Body of pancreas (tissue), 4 donors: ENCODE results near the gene CACNA1C. TPM values are rescaled to one million over a fixed set of nuclear protein-coding genes. Genes with fewer than 3 reads are reported as not detected.

Source experiments
- ATAC-seq: fragments of 150-250 bp; one replicate; pipeline ENCODE4 v1.9.1; 2016
- DNase-seq, 4 donors: peaks; one replicate each; pipeline ENCODE4 v3.0.0-alpha.2; 2019
- H3K27ac ChIP-seq, 4 donors: fragments of 200-600 bp; sonication (generic); 1 replicate in 3 of 4; 2 replicates in 1 of 4; pipeline versions ENCODE4 v1.5.1 to v1.6.1; 2016 to 2019; ENCODE audit warnings: mild to moderate bottlenecking in 1 of 4, mixed read lengths in 1 of 4, moderate library complexity in 1 of 4
- H3K27me3 ChIP-seq, 2 donors: fragments of 200-600 bp; sonication (generic); one replicate each; pipeline ENCODE4 v1.6.0; 2016; ENCODE audit warnings: mild to moderate bottlenecking in 1 of 2
- H3K36me3 ChIP-seq, 2 donors: fragments of 200-600 bp; sonication (generic); replicated peaks in 1 of 2; 2 replicates each; pipeline ENCODE4 v1.5.1; 2016; ENCODE audit warnings: low read depth in 2 of 2; ENCODE audit not compliant: insufficient read depth in 1 of 2
- H3K4me1 ChIP-seq: fragments of 200-600 bp; sonication (generic); one replicate; pipeline ENCODE4 v1.6.0; 2016
- H3K4me3 ChIP-seq, 2 donors: fragments of 200-600 bp; sonication (generic); 1 replicate in 1 of 2; 2 replicates in 1 of 2; pipeline ENCODE4 v1.5.1; 2016 to 2019
- H3K9me3 ChIP-seq, 3 donors: fragments of 200-600 bp; sonication (generic); 1 replicate in 2 of 3; 2 replicates in 1 of 3; pipeline ENCODE4 v1.5.1; 2016
- CTCF ChIP-seq, 7 experiments: fragments of 450-650 bp in 4 of 7; fragments of 200-600 bp in 3 of 7; sonication (generic) in 3 of 7; IDR thresholded peaks; one replicate each; pipeline ENCODE4 v1.5.1; 2016 to 2019; ENCODE audit warnings: antibody characterized with exemption in 7 of 7
- POLR2A ChIP-seq, 3 donors: fragments of 450-650 bp; IDR thresholded peaks; one replicate each; pipeline ENCODE4 v1.6.1; 2016; ENCODE audit warnings: antibody characterized with exemption in 3 of 3, mild to moderate bottlenecking in 2 of 3
- WGBS, 2 donors: methylation state at CpG; one replicate each; pipeline ENCODE4 v1.1.5; 2017; 5-methylcytosine and 5-hydroxymethylcytosine counted together
- intact Hi-C: fragments of 100-400 bp; cut with DNase I; formaldehyde crosslinking; loops from one replicate; pipeline ENCODE4 v1.15.1; 2023
- total RNA-seq, 2 donors: library from RNA; depleted of rRNA; stranded (reverse); fragments of >200 nt; gene quantifications; one replicate each; pipeline ENCODE4 v1.1.0, GENCODE V29; 2016

The CACNA1C gene
- total RNA-seq, 2 donors from 2014 or later, result 2.3 to 4.4 TPM

- TF ChIP-seq POLR2A (IDR thresholded peaks at IDR 0.05) (no peak), CTCF (IDR thresholded peaks at IDR 0.05) (no peak)
- no peak for ATAC-seq
- Histone ChIP-seq H3K36me3 (no peaks in the 10 kb centered on the region), H3K4me3 (no peak overlapping the region), H3K4me1 (no peaks in the 10 kb centered on the region), H3K27me3 (no peaks in the 10 kb centered on the region), H3K9me3 (no peaks in the 10 kb centered on the region), H3K27ac (no peak overlapping the region)
- no peak for DNase-seq
- WGBS, 2 donors, result 76 to 89% methylated on average over 11 of the region's 11 CpGs
- intact Hi-C loops, result no loop called here
Observed at GRCh38 chr12:2348482-2348852, 295.7 kb downstream of the CACNA1C start.

GRCh38 chr12:2351161-2351560 is 298.4 kb downstream of the CACNA1C start:
- Histone ChIP-seq H3K36me3 (no peaks in the 10 kb centered on the region), H3K4me3 (no peak overlapping the region), H3K27ac (no peak overlapping the region), H3K27me3 (no peaks in the 10 kb centered on the region), H3K4me1 (no peaks in the 10 kb centered on the region), H3K9me3 (no peaks in the 10 kb centered on the region)
- DNase-seq (no peak), ATAC-seq (no peak)
- TF ChIP-seq POLR2A (IDR thresholded peaks at IDR 0.05), result no peak
- no peak for TF ChIP-seq CTCF (IDR thresholded peaks at IDR 0.05)
- 90 to 100% methylated on average over 1 to 8 of the region's 8 CpGs for WGBS, 2 donors
- intact Hi-C loops, result no loop called here

GRCh38 chr12:2352203-2352602 is 299.4 kb downstream of the CACNA1C start:
- intact Hi-C loops, result no loop called here
- 84 to 91% methylated on average over 6 of the region's 6 CpGs for WGBS, 2 donors
- Histone ChIP-seq H3K36me3 (no peaks in the 10 kb centered on the region), H3K9me3 (no peaks in the 10 kb centered on the region), H3K27me3 (no peaks in the 10 kb centered on the region), H3K4me1 (no peaks in the 10 kb centered on the region), H3K4me3 (no peak overlapping the region), H3K27ac (no peak overlapping the region)
- ATAC-seq (no peak), DNase-seq (no peak)
- TF ChIP-seq CTCF (IDR thresholded peaks at IDR 0.05) (no peak), POLR2A (IDR thresholded peaks at IDR 0.05) (no peak)

- ATAC-seq (no peak), DNase-seq (no peak)
- Histone ChIP-seq H3K9me3 (no peaks in the 10 kb centered on the region), H3K27me3 (no peaks in the 10 kb centered on the region), H3K4me1 (no peaks in the 10 kb centered on the region), H3K36me3 (no peaks in the 10 kb centered on the region), H3K4me3 (no peak overlapping the region), H3K27ac (no peak overlapping the region)
- WGBS, 2 donors, result 90% methylated on average over 7 to 9 of the region's 9 CpGs
- intact Hi-C loops, result no loop called here
- TF ChIP-seq CTCF (IDR thresholded peaks at IDR 0.05) (no peak), POLR2A (IDR thresholded peaks at IDR 0.05) (no peak)
Observed at GRCh38 chr12:2353281-2353680, 300.5 kb downstream of the CACNA1C start.

GRCh38 chr12:2353691-2354090 is 300.9 kb downstream of the CACNA1C start:
- no peaks in the 10 kb centered on the region for H3K36me3 ChIP-seq
- no peaks in the 10 kb centered on the region for H3K4me1 ChIP-seq
- WGBS, 2 donors, result 44 to 58% methylated on average over 6 of the region's 6 CpGs
- H3K27ac ChIP-seq, result no peak overlapping the region
- DNase-seq (no peak), ATAC-seq (no peak)
- intact Hi-C loops, result no loop called here
- no peak overlapping the region for H3K4me3 ChIP-seq
- H3K9me3 ChIP-seq, result no peaks in the 10 kb centered on the region
- no peaks in the 10 kb centered on the region for H3K27me3 ChIP-seq
- TF ChIP-seq POLR2A (IDR thresholded peaks at IDR 0.05) (no peak), CTCF (IDR thresholded peaks at IDR 0.05) (no peak)
